A549 treated with AZD9567 at 1 μM for 4 hours (cell line): ENCODE measurements around the gene C18orf63. TPM values are rescaled to one million over a fixed set of nuclear protein-coding genes. Genes with fewer than 3 reads are reported as not detected.

Experiments used
- total RNA-seq: library from RNA; stranded (reverse); fragments of 200-300 nt; extraction: Qiagen RNA extraction; gene quantifications from 5 replicates; pipeline ENCODE4 v1.2.3, GENCODE V29; 2022; ENCODE audit not compliant: insufficient read depth

C18orf63 gene
- total RNA-seq = not detected in 5 replicates

DNA sequence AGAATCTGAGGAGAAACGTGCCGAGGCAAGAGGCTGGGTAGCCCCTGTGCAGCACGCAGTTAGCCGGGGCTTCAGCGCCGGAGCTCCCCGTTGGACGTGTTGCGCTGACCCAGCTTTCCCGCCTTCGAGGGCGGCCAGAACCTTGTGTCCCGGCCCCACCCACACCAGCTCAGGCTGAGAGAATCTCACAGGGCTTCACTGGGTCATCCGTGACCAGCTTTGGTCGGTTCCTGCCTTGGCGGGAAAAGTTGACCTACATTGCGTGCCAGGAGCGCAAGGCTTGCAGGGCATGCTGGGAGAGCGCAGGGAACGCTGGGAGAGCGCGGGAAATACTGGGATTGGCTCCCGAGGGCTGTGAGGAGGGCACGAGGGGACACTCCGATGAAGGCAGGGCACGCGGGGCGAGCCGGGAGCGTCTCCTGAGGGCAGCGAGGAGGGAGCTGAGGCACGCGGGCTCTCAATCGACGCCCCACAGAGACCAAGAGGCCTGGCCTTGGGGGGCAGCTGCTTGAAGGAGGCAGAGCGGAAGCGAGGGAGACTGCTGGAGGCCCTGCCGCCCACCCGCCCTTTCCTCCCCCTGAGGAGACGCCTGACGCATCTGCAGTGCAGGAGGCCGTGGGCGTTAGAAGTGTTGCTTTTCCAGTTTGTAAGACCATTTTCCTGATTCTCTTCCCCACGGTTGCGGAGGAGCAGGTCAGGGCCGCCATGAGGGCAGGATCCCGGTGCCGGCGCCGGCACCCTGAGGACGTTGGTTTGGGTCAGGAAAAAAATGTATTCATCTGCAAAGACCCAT lies at the start of gene C18orf63:
TSS of gene C18orf63 (plus strand) at position 376 of the 793 bp plus-strand sequence. CDS start 2,027 bp downstream, outside the sequence.

DNA sequence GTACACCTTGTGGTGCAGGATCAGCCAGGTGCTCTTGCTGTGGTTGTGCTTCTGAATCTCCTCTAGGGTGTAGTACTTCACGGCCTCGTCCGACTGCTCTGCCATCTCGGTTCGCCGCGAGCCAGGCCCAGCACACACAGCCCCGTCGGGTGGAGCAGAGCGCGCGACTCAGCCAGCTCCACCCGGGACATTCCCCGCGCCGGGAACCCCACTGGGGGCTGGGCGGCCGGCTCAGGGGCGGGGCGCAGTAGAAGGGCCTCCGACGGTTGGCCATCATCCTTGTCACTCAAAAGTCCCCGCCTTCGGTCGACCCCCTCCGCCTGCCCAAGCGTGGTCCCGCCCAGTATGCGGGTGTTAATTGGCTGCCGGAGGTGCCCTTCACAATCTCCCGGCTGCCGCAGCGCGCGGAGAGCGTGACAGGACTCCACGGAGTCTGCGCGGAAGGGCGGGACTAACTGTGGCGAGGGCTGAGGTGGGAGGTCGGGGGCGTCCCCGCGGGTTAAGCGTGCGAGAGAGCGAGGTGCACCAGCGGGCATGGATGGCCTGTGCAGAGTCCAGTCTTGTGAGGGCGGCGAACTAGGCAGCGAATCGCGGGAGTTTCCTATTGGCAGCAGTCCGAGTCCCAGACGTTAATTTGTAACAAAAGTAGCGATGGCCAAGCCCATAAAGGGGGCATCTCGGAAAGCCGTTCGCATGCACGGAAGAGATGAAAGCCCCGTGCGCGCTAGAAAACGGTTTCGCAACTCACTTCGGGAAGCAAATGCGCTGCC lies 23.7 kb upstream of the C18orf63 start, which contains the start of gene CYB5A:
TSS of gene CYB5A (minus strand) at position 193 of the 770 bp plus-strand sequence. CDS start at position 105, 88 bp downstream.

Other genes starting within 250 kb of the C18orf63 start
- gene FBXO15, start 168.0 kb upstream of the C18orf63 start, total RNA-seq = 0.62 to 0.92 TPM (median 0.74 TPM) in 4 of 5 replicates, not detected in the other
- 52.9 to 57.2 TPM (median 55.1 TPM) in 5 replicates for gene TIMM21, start 167.3 kb upstream of the C18orf63 start, total RNA-seq
- gene CYB5A, start 23.9 kb upstream of the C18orf63 start, total RNA-seq = 85.5 to 128 TPM (median 121 TPM) in 5 replicates
- gene DIPK1C, start 141.5 kb downstream of the C18orf63 start, total RNA-seq = not detected in 5 replicates
- 79.5 to 98.5 TPM (median 80.8 TPM) in 5 replicates for gene CNDP2, start 180.5 kb downstream of the C18orf63 start, total RNA-seq
- gene CNDP1, start 218.7 kb downstream of the C18orf63 start, total RNA-seq = 0.03 TPM in 1 of 5 replicates, not detected in the others